WTC11 (cell line): Measurements from ENCODE around the gene ADAM22. TPM values are rescaled to one million over a fixed set of nuclear protein-coding genes. Genes with fewer than 3 reads are reported as not detected.
A peak's percentile ranks its signal among the peaks of the same experiment; 100 is the strongest.

ENCODE experiments used
- ATAC-seq: fragments of 200-7000 bp; cut with Tn5 transposase; 2 replicates; pipeline ENCODE4 v1.10.0; 2021; ENCODE audit warnings: mild to moderate bottlenecking, moderate library complexity
- CTCF ChIA-PET: fragments of 300-600 bp; sonication (Branson Sonifier 250); formaldehyde crosslinking; loops from one replicate; lab custom pipeline; 2021; ENCODE audit warnings: antibody characterized with exemption; lab: Charles Lee
- POLR2A ChIA-PET: fragments of 350-600 bp; sonication (Branson Sonifier 250); formaldehyde crosslinking; loops from one replicate; lab custom pipeline; 2021; ENCODE audit warnings: antibody characterized with exemption; lab: Charles Lee
- DNase-seq: peaks from one replicate; pipeline ENCODE4 v3.0.0; 2021; ENCODE audit warnings: low spot score
- H3K27ac Mint-ChIP-seq: 2 replicates; pipeline ENCODE4 v1.8.0; 2021; ENCODE audit warnings: mixed read lengths
- H3K27me3 Mint-ChIP-seq: 2 replicates; pipeline ENCODE4 v1.8.0; 2021; ENCODE audit warnings: low read depth, mild to moderate bottlenecking, moderate library complexity, mixed read lengths
- H3K36me3 Mint-ChIP-seq: 2 replicates; pipeline ENCODE4 v1.8.0; 2021; ENCODE audit warnings: mixed read lengths
- H3K4me1 Mint-ChIP-seq: 2 replicates; pipeline ENCODE4 v1.8.0; 2022; ENCODE audit warnings: mixed read lengths
- H3K4me3 Mint-ChIP-seq: 2 replicates; pipeline ENCODE4 v1.8.0; 2021; ENCODE audit warnings: mild to moderate bottlenecking, moderate library complexity, mixed read lengths
- H3K9me3 Mint-ChIP-seq: 2 replicates; pipeline ENCODE4 v1.8.0; 2021; ENCODE audit warnings: mixed read lengths
- CDX4 ChIP-seq: fragments of 250-450 bp; sonication (Bioruptor Pico); IDR thresholded peaks from 2 replicates; pipeline ENCODE4 v1.9.0; 2021; ENCODE audit warnings: moderate library complexity, mild to moderate bottlenecking, inconsistent platforms, borderline replicate concordance
- CREB1 ChIP-seq: sonication (generic); formaldehyde crosslinking; IDR thresholded peaks from 2 replicates; pipeline ENCODE4 v1.8.0; 2023; ENCODE audit warnings: mild to moderate bottlenecking, missing genetic modification reagents
- CREM ChIP-seq: sonication (generic); formaldehyde crosslinking; IDR thresholded peaks from 2 replicates; pipeline ENCODE4 v1.8.1; 2022; ENCODE audit warnings: mild to moderate bottlenecking, missing genetic modification reagents, moderate library complexity
- FOXJ3 ChIP-seq: sonication (generic); formaldehyde crosslinking; IDR thresholded peaks from 2 replicates; pipeline ENCODE4 v1.9.0; 2021; ENCODE audit warnings: missing genetic modification reagents, mild to moderate bottlenecking, borderline replicate concordance
- FOXK1 ChIP-seq: sonication (generic); formaldehyde crosslinking; IDR thresholded peaks from 2 replicates; pipeline ENCODE4 v1.8.0; 2022; ENCODE audit warnings: mild to moderate bottlenecking, moderate library complexity, missing genetic modification reagents
- HMGXB4 ChIP-seq: sonication (generic); formaldehyde crosslinking; IDR thresholded peaks from 2 replicates; pipeline ENCODE4 v1.8.1; 2023; ENCODE audit warnings: mild to moderate bottlenecking, moderate library complexity, missing genetic modification reagents
- JUN ChIP-seq: sonication (generic); formaldehyde crosslinking; IDR thresholded peaks from 2 replicates; pipeline ENCODE4 v1.8.0; 2023; ENCODE audit warnings: mild to moderate bottlenecking, missing genetic modification reagents
- MLX ChIP-seq: sonication (generic); formaldehyde crosslinking; IDR thresholded peaks from 2 replicates; pipeline ENCODE4 v1.8.1; 2023; ENCODE audit warnings: mild to moderate bottlenecking, missing genetic modification reagents, moderate library complexity
- NFATC4 ChIP-seq: fragments of 250-450 bp; sonication (Bioruptor Pico); IDR thresholded peaks from 2 replicates; pipeline ENCODE4 v1.9.0; 2021; ENCODE audit warnings: mild to moderate bottlenecking
- NR1H2 ChIP-seq: sonication (generic); formaldehyde crosslinking; IDR thresholded peaks from 2 replicates; pipeline ENCODE4 v1.9.0; 2021; ENCODE audit warnings: mild to moderate bottlenecking, moderate library complexity, missing genetic modification reagents
- PREB ChIP-seq: sonication (generic); formaldehyde crosslinking; IDR thresholded peaks from 2 replicates; pipeline ENCODE4 v1.8.1; 2022; ENCODE audit warnings: mild to moderate bottlenecking, missing genetic modification reagents, moderate library complexity, borderline replicate concordance
- RELA ChIP-seq: sonication (generic); formaldehyde crosslinking; IDR thresholded peaks from 2 replicates; pipeline ENCODE4 v1.8.1; 2022; ENCODE audit warnings: missing genetic modification reagents, mild to moderate bottlenecking, borderline replicate concordance
- SP1 ChIP-seq: sonication (generic); formaldehyde crosslinking; conservative IDR thresholded peaks from 2 replicates; pipeline ENCODE4 v1.8.1; 2022; ENCODE audit warnings: missing genetic modification reagents
- TCF7 ChIP-seq: sonication (generic); formaldehyde crosslinking; IDR thresholded peaks from 2 replicates; pipeline ENCODE4 v1.8.0; 2022; ENCODE audit warnings: mild to moderate bottlenecking, low read depth, missing genetic modification reagents, moderate library complexity
- TEAD1 ChIP-seq: sonication (generic); formaldehyde crosslinking; IDR thresholded peaks from 2 replicates; pipeline ENCODE4 v1.8.0; 2022; ENCODE audit warnings: mild to moderate bottlenecking, missing genetic modification reagents
- ZNF219 ChIP-seq: sonication (generic); formaldehyde crosslinking; IDR thresholded peaks from 2 replicates; pipeline ENCODE4 v1.8.0; 2023; ENCODE audit warnings: missing genetic modification reagents, mild to moderate bottlenecking, borderline replicate concordance
- ZNF317 ChIP-seq: sonication (generic); formaldehyde crosslinking; IDR thresholded peaks from 2 replicates; pipeline ENCODE4 v1.8.1; 2023; ENCODE audit warnings: low read depth, mild to moderate bottlenecking, moderate library complexity, missing genetic modification reagents, borderline replicate concordance
- total RNA-seq: library from RNA; stranded (reverse); gene quantifications from 3 replicates; pipeline ENCODE4 v1.2.3, GENCODE V29; 2021
- TF ChIP-seq, protein P1 (sequence below): sonication (generic); formaldehyde crosslinking; IDR thresholded peaks from 2 replicates; pipeline ENCODE4 v1.8.1; 2022; ENCODE audit warnings: mild to moderate bottlenecking, moderate library complexity, missing genetic modification reagents
- TF ChIP-seq, protein P2 (sequence below): sonication (generic); formaldehyde crosslinking; IDR thresholded peaks from 2 replicates; pipeline ENCODE4 v1.8.0; 2022; ENCODE audit warnings: mild to moderate bottlenecking, missing genetic modification reagents
- TF ChIP-seq, protein P3 (sequence below): sonication (generic); formaldehyde crosslinking; IDR thresholded peaks from 2 replicates; pipeline ENCODE4 v1.8.0; 2023; ENCODE audit warnings: missing genetic modification reagents
- TF ChIP-seq, protein P4 (sequence below): sonication (generic); formaldehyde crosslinking; IDR thresholded peaks from 2 replicates; pipeline ENCODE4 v1.8.1; 2023; ENCODE audit warnings: mild to moderate bottlenecking, missing genetic modification reagents, borderline replicate concordance

ADAM22 gene
- total RNA-seq, 1 experiment from 2014 or later = 12.4 TPM

- no peak for TF ChIP-seq HMGXB4
- TF ChIP-seq ZNF317 (CRISPR knock-in tag) = no peak
- no peak for TF ChIP-seq CDX4
- TF ChIP-seq NR1H2 = no peak
- TF ChIP-seq MLX (CRISPR knock-in tag) = no peak
- TF ChIP-seq, protein P1, sequence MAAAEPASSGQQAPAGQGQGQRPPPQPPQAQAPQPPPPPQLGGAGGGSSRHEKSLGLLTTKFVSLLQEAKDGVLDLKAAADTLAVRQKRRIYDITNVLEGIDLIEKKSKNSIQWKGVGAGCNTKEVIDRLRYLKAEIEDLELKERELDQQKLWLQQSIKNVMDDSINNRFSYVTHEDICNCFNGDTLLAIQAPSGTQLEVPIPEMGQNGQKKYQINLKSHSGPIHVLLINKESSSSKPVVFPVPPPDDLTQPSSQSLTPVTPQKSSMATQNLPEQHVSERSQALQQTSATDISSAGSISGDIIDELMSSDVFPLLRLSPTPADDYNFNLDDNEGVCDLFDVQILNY = no peak
- TF ChIP-seq, all 79 proteins: peak for 0
These were observed 250.8 kb downstream of the ADAM22 start (continued) for GRCh38 chr7:88184848-88185304.

DNA sequence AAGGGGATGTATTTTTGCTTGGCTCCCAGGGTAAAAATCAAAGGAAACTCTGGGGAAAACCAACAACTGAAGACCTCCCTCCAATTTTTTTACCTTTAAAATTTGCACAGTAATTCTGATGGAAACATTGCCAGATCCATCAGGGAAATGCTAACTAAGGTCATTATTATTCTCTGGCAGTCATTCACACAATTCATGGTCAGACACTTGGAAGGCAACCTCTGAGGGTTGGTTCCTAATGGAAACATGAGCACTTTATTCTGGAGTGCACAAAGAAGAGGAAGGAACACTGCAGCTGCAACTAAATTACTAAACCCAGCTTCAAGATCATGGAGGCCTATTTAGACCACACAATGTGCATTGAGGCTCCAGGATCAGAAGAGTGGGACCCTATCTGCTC lies 251.6 kb downstream of the ADAM22 start:
- DNase-seq (no peak), ATAC-seq (no peak)
- CTCF ChIA-PET = no interaction called here
- H3K9me3 Mint-ChIP-seq = no peaks in the 10 kb centered on the region
- H3K4me3 Mint-ChIP-seq = no peak overlapping the region
- peak overlapping the region; percentile 60 for H3K27ac Mint-ChIP-seq
- no peaks in the 10 kb centered on the region for H3K27me3 Mint-ChIP-seq
- H3K4me1 Mint-ChIP-seq = peaks cover 28% of the 10 kb centered on the region
- no peaks in the 10 kb centered on the region; the same call in 1 of the 2 replicates for H3K36me3 Mint-ChIP-seq
- TF ChIP-seq ZNF219 (no peak), PREB (CRISPR knock-in tag) (no peak), CREM (no peak), FOXK1 (no peak), CREB1 (CRISPR knock-in tag) (no peak), NFATC4 (CRISPR knock-in tag) (no peak), RELA (CRISPR knock-in tag) (no peak), TEAD1 (no peak), JUN (CRISPR knock-in tag) (no peak), MLX (CRISPR knock-in tag) (no peak), SP1 (CRISPR knock-in tag) (no peak), TCF7 (CRISPR knock-in tag) (no peak), FOXJ3 (CRISPR knock-in tag) (no peak)
- TF ChIP-seq, protein P2, sequence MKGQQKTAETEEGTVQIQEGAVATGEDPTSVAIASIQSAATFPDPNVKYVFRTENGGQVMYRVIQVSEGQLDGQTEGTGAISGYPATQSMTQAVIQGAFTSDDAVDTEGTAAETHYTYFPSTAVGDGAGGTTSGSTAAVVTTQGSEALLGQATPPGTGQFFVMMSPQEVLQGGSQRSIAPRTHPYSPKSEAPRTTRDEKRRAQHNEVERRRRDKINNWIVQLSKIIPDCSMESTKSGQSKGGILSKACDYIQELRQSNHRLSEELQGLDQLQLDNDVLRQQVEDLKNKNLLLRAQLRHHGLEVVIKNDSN (CRISPR knock-in tag) = no peak
- TF ChIP-seq, protein P3, sequence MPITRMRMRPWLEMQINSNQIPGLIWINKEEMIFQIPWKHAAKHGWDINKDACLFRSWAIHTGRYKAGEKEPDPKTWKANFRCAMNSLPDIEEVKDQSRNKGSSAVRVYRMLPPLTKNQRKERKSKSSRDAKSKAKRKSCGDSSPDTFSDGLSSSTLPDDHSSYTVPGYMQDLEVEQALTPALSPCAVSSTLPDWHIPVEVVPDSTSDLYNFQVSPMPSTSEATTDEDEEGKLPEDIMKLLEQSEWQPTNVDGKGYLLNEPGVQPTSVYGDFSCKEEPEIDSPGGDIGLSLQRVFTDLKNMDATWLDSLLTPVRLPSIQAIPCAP = no peak
- TF ChIP-seq, protein P4, sequence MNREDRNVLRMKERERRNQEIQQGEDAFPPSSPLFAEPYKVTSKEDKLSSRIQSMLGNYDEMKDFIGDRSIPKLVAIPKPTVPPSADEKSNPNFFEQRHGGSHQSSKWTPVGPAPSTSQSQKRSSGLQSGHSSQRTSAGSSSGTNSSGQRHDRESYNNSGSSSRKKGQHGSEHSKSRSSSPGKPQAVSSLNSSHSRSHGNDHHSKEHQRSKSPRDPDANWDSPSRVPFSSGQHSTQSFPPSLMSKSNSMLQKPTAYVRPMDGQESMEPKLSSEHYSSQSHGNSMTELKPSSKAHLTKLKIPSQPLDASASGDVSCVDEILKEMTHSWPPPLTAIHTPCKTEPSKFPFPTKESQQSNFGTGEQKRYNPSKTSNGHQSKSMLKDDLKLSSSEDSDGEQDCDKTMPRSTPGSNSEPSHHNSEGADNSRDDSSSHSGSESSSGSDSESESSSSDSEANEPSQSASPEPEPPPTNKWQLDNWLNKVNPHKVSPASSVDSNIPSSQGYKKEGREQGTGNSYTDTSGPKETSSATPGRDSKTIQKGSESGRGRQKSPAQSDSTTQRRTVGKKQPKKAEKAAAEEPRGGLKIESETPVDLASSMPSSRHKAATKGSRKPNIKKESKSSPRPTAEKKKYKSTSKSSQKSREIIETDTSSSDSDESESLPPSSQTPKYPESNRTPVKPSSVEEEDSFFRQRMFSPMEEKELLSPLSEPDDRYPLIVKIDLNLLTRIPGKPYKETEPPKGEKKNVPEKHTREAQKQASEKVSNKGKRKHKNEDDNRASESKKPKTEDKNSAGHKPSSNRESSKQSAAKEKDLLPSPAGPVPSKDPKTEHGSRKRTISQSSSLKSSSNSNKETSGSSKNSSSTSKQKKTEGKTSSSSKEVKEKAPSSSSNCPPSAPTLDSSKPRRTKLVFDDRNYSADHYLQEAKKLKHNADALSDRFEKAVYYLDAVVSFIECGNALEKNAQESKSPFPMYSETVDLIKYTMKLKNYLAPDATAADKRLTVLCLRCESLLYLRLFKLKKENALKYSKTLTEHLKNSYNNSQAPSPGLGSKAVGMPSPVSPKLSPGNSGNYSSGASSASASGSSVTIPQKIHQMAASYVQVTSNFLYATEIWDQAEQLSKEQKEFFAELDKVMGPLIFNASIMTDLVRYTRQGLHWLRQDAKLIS (CRISPR knock-in tag) = no peak
- POLR2A ChIA-PET = no interaction called here
